Ishikawa (cell line): ENCODE data around the gene SEL1L3.

Experiments
- CEBPB ChIP-seq: IDR thresholded peaks from 2 replicates; pipeline ENCODE4 v1.6.1; 2012
- CREB1 ChIP-seq: IDR thresholded peaks from 2 replicates; pipeline ENCODE4 v1.6.1; 2012; ENCODE audit warnings: low read depth
- EGR1 ChIP-seq: IDR thresholded peaks from 2 replicates; pipeline ENCODE4 v1.6.1; 2012
- EP300 ChIP-seq: IDR thresholded peaks from 2 replicates; pipeline ENCODE4 v1.6.1; 2012; ENCODE audit warnings: borderline replicate concordance
- FOXM1 ChIP-seq: IDR thresholded peaks from 2 replicates; pipeline ENCODE4 v1.6.1; 2012; ENCODE audit warnings: low read depth, borderline replicate concordance
- NFIC ChIP-seq: IDR thresholded peaks from 2 replicates; pipeline ENCODE4 v1.6.1; 2012
- RAD21 ChIP-seq: IDR thresholded peaks from 2 replicates; pipeline ENCODE4 v1.6.1; 2012; ENCODE audit warnings: low read depth
- TAF1 ChIP-seq: IDR thresholded peaks from 2 replicates; pipeline ENCODE4 v1.6.1; 2012; ENCODE audit warnings: low read depth, mild to moderate bottlenecking
- TCF12 ChIP-seq: IDR thresholded peaks from 2 replicates; pipeline ENCODE4 v1.6.1; 2012; ENCODE audit warnings: low read depth
- TEAD4 ChIP-seq: IDR thresholded peaks from 2 replicates; pipeline ENCODE4 v1.6.1; 2012
- YY1 ChIP-seq: IDR thresholded peaks from 2 replicates; pipeline ENCODE4 v1.6.1; 2012; ENCODE audit warnings: low read depth
- TF ChIP-seq, protein P1 (sequence below): IDR thresholded peaks from 2 replicates; pipeline ENCODE4 v1.6.1; 2012; ENCODE audit warnings: low read depth, mild to moderate bottlenecking
- TF ChIP-seq, protein P2 (sequence below): IDR thresholded peaks from 2 replicates; pipeline ENCODE4 v1.6.1; 2012
- TF ChIP-seq, protein P3 (sequence below): IDR thresholded peaks from 2 replicates; pipeline ENCODE4 v1.6.1; 2012

DNA sequence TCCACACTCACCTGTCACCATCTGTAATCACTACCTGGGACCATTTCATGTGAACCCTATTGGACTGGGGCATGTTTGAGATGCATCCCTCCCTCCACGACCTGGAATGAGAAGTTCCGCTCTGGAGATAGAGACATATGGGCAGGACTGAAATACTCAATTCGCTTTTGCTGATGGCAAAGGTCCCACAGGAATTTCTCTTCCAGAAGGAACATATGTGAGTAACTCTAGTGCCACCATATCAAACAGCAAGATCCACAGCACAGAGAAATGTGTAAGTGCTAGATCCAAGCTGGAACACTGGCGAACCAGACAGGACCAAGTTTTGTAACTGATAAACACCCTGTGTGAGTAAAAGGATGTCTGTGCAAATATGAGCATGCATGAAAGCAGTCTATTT, 43.9 kb downstream of the SEL1L3 start:
- TF ChIP-seq TAF1 (no peak), CEBPB (no peak), TEAD4 (no peak), EGR1 (no peak), CREB1 (no peak), EP300 (no peak), RAD21 (no peak), YY1 (no peak), TCF12 (no peak), NFIC (no peak), FOXM1 (no peak)
- TF ChIP-seq, protein P1, sequence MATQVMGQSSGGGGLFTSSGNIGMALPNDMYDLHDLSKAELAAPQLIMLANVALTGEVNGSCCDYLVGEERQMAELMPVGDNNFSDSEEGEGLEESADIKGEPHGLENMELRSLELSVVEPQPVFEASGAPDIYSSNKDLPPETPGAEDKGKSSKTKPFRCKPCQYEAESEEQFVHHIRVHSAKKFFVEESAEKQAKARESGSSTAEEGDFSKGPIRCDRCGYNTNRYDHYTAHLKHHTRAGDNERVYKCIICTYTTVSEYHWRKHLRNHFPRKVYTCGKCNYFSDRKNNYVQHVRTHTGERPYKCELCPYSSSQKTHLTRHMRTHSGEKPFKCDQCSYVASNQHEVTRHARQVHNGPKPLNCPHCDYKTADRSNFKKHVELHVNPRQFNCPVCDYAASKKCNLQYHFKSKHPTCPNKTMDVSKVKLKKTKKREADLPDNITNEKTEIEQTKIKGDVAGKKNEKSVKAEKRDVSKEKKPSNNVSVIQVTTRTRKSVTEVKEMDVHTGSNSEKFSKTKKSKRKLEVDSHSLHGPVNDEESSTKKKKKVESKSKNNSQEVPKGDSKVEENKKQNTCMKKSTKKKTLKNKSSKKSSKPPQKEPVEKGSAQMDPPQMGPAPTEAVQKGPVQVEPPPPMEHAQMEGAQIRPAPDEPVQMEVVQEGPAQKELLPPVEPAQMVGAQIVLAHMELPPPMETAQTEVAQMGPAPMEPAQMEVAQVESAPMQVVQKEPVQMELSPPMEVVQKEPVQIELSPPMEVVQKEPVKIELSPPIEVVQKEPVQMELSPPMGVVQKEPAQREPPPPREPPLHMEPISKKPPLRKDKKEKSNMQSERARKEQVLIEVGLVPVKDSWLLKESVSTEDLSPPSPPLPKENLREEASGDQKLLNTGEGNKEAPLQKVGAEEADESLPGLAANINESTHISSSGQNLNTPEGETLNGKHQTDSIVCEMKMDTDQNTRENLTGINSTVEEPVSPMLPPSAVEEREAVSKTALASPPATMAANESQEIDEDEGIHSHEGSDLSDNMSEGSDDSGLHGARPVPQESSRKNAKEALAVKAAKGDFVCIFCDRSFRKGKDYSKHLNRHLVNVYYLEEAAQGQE = no peak
- TF ChIP-seq, protein P2, sequence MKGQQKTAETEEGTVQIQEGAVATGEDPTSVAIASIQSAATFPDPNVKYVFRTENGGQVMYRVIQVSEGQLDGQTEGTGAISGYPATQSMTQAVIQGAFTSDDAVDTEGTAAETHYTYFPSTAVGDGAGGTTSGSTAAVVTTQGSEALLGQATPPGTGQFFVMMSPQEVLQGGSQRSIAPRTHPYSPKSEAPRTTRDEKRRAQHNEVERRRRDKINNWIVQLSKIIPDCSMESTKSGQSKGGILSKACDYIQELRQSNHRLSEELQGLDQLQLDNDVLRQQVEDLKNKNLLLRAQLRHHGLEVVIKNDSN = no peak
- TF ChIP-seq, protein P3, sequence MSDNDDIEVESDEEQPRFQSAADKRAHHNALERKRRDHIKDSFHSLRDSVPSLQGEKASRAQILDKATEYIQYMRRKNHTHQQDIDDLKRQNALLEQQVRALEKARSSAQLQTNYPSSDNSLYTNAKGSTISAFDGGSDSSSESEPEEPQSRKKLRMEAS = no peak
